ENCODE measurements around the gene CCDC92B. TPM values are rescaled to one million over a fixed set of nuclear protein-coding genes. Genes with fewer than 3 reads are reported as not detected.

CCDC92B gene
- polyA plus RNA-seq, 1 of the 3 experiments (the other 2 are of a cell fraction) = 0.07 TPM

DNA sequence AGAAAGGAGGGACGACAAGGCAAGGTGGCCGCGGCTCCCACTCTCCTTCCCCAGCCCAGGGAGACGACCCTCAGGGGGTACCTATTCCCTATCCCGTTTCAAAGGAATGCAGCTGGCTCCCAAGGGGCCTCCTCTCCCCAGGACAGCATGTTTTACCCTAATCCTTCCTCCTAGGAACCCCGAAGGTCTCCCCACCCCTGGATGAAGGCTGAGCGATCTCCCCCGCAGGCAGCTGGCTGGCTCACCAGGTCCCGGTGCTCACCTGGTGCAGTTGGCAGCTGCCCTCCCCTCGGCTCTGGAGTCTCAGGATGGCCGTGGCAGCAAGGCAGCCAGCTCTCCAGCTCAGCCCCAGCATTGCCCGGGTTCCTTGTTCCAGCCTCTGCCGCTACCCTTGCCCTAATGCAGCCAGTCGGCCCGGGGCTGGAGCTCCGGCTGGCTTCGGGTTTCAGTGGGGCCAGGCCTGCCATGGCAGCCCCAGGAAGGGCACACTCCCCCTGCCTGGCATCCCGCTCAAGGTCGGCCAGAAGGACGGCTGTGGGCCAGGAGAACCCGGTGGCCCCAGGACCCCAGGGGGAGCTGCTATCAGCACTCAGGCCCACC lies 42.4 kb downstream of the CCDC92B start:
- H3K9me3 ChIP-seq = no peaks in the 10 kb centered on the region
- CTCF ChIA-PET = interaction anchor here (0.6 to 2.7 kb wide), 10 partner anchors 10 to 291 kb away, joined by 3 to 12 read pairs (median 3); no protein-coding TSS in a partner anchor
- H3K27me3 ChIP-seq (ENCODE audit: insufficient read depth) = no peaks in the 10 kb centered on the region
- DNase-seq = no peak
- H3K9me2 ChIP-seq = no peaks in the 10 kb centered on the region
- 89% methylated on average over 11 of the region's 21 CpGs for WGBS (ENCODE audit: low lambda C conversion rate)
- H3K36me3 ChIP-seq (replicated peaks in 1 of 2; ENCODE audit: control insufficient read depth in 1 of 2, insufficient read depth in 2 of 2, low read length in 1 of 2) = peaks cover 4 to 20% of the 10 kb centered on the region in 2 experiments
- TF ChIP-seq NRF1 (IDR thresholded peaks at IDR 0.05; ENCODE audit: low read depth, low read length) = no peak
- no peak overlapping the region for H3K9ac ChIP-seq
- no peaks in the 10 kb centered on the region for H3F3A ChIP-seq (replicated peaks; ENCODE audit: insufficient read depth)
- no peak overlapping the region for H3K4me3 ChIP-seq (ENCODE audit: low read depth in 2 of 2, low read length in 1 of 2)
- H4K20me1 ChIP-seq (ENCODE audit: insufficient read depth) = peaks cover 66% of the 10 kb centered on the region
- H3K27ac ChIP-seq (ENCODE audit: low read depth in 2 of 2, low read length in 1 of 2) = no peak overlapping the region; a peak in 1 of 4 replicates
- peaks cover 6 to 34% of the 10 kb centered on the region in 2 experiments; a peak in 1 of 4 replicates for H3K4me1 ChIP-seq (ENCODE audit: control insufficient read depth in 1 of 2, insufficient read depth in 2 of 2, low read depth in 1 of 2, low read length in 1 of 2)
- POLR2A ChIA-PET = no interaction called here
- H2AFZ ChIP-seq (ENCODE audit: low read depth) = no peak overlapping the region
- peaks cover 70% of the 10 kb centered on the region for H3K79me2 ChIP-seq (ENCODE audit: insufficient read depth)
- no peak overlapping the region for H3K4me2 ChIP-seq

DNA sequence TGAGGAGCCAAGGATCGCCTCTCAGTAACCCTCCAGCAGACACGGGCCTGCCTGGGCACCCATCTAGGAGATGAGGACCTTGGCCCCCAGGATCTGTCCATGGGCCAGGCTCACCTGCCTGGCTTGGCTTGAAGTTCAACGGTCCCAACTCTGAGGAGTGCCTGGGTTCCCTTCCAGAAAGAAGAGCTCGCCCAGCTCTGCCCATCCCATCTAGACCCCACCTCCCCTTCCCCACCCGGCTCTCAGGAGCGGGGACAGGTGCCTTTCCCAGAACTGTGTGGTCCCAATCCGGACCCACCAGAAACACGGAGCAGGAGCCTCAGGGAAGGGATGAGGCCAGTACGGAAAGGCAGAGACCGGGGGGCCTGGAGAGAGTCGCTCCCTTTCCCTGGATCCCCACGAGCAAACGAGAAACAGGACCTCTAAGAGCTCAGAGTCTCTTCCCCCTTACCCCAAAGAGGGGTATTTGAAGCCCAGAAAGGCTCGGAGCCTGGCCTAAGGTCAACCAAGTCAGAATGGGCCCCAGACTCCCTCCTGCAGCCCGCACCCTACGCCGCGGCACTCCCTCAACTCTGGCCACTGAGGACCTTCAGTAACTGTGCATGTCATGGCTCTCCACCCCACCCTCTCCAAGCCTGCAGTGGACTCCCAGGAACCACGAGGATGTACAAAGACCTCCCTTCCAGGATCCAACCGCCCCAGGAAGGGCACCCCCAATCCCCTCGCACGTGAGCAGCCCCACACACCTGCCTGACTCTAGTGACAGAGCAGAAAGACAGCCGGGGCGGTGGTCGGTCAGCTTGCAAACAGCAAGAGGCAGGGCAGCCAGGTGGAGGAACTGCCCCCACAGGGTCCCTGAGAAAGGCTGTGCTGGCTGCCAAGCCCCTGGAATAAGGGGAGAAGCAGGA lies 43.3 kb downstream of the CCDC92B start:
- no peak overlapping the region for H3K27ac ChIP-seq (ENCODE audit: low read depth in 2 of 2, low read length in 1 of 2)
- POLR2A ChIA-PET = no interaction called here
- H3K9me3 ChIP-seq = no peaks in the 10 kb centered on the region
- peaks cover 66% of the 10 kb centered on the region for H3K79me2 ChIP-seq (ENCODE audit: insufficient read depth)
- TF ChIP-seq SMC3 (IDR thresholded peaks at IDR 0.05; ENCODE audit: low read depth, low read length) = no peak
- TF ChIP-seq, protein P1, sequence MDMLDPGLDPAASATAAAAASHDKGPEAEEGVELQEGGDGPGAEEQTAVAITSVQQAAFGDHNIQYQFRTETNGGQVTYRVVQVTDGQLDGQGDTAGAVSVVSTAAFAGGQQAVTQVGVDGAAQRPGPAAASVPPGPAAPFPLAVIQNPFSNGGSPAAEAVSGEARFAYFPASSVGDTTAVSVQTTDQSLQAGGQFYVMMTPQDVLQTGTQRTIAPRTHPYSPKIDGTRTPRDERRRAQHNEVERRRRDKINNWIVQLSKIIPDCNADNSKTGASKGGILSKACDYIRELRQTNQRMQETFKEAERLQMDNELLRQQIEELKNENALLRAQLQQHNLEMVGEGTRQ (IDR thresholded peaks at IDR 0.05; ENCODE audit: borderline replicate concordance, low read depth, low read length) = no peak
- no peak for TF ChIP-seq FOXM1 (IDR thresholded peaks at IDR 0.05; ENCODE audit: low read depth)
- TF ChIP-seq CTCF (IDR thresholded peaks at IDR 0.05) = no peak
- no peak for TF ChIP-seq MAX (IDR thresholded peaks at IDR 0.05; ENCODE audit: low read depth)
- no peak for TF ChIP-seq EP300 (IDR thresholded peaks at IDR 0.05; ENCODE audit: borderline replicate concordance in 1 of 2, low read depth in 1 of 2, low read length in 1 of 2)
- TF ChIP-seq RAD21 (IDR thresholded peaks at IDR 0.05; ENCODE audit: low read length) = no peak
- H3F3A ChIP-seq (replicated peaks; ENCODE audit: insufficient read depth) = no peaks in the 10 kb centered on the region
- H3K4me3 ChIP-seq (ENCODE audit: low read depth in 2 of 2, low read length in 1 of 2) = no peak overlapping the region
- peaks cover 66% of the 10 kb centered on the region for H4K20me1 ChIP-seq (ENCODE audit: insufficient read depth)
- H3K27me3 ChIP-seq (ENCODE audit: insufficient read depth) = no peaks in the 10 kb centered on the region
- WGBS (ENCODE audit: low lambda C conversion rate) = 95% methylated on average over 24 of the region's 25 CpGs
- H3K9ac ChIP-seq = no peak overlapping the region
- peaks cover 4 to 29% of the 10 kb centered on the region in 2 experiments for H3K36me3 ChIP-seq (replicated peaks in 1 of 2; ENCODE audit: control insufficient read depth in 1 of 2, insufficient read depth in 2 of 2, low read length in 1 of 2)
- DNase-seq = no peak
- CTCF ChIA-PET = interaction anchor here (0.6 to 2.7 kb wide), 4 partner anchors 9 to 32 kb away, joined by 3 to 12 read pairs (median 7); no protein-coding TSS in a partner anchor
- H3K4me1 ChIP-seq (ENCODE audit: control insufficient read depth in 1 of 2, insufficient read depth in 2 of 2, low read depth in 1 of 2, low read length in 1 of 2) = peaks cover 6 to 33% of the 10 kb centered on the region in 2 experiments; a peak in 1 of 4 replicates
- no peak overlapping the region; the same call in 1 of the 2 replicates for H3K4me2 ChIP-seq
- no peaks in the 10 kb centered on the region for H3K9me2 ChIP-seq
- H2AFZ ChIP-seq (ENCODE audit: low read depth) = no peak overlapping the region

Measured in SK-N-SH (cell line).